LNCAP (cell line): ENCODE measurements around the gene PAX5.

Experiments used
- CTCF ChIP-seq: fragments of 450-650 bp; IDR thresholded peaks from 2 replicates; pipeline ENCODE4 v1.5.1; 2017; ENCODE audit warnings: mild to moderate bottlenecking

The PAX5 gene

GRCh38 chr9:36881316-36881715 lies 152.8 kb downstream of the PAX5 start:
- TF ChIP-seq CTCF, result no peak

GRCh38 chr9:36880075-36880474 lies 154.0 kb downstream of the PAX5 start:
- no peak for TF ChIP-seq CTCF

GRCh38 chr9:36878986-36879982 lies 154.8 kb downstream of the PAX5 start:
- TF ChIP-seq CTCF, result no peak

GRCh38 chr9:36877239-36877638 lies 156.8 kb downstream of the PAX5 start:
- TF ChIP-seq CTCF, result no peak

- TF ChIP-seq CTCF, result no peak
These were observed 158.0 kb downstream of the PAX5 start for GRCh38 chr9:36876056-36876455.

GRCh38 chr9:36874921-36875320 lies 159.1 kb downstream of the PAX5 start:
- TF ChIP-seq CTCF, result no peak

GRCh38 chr9:36874261-36874660 lies 159.8 kb downstream of the PAX5 start:
- no peak for TF ChIP-seq CTCF
